ENCODE data around the gene POLD3.

POLD3 gene

GRCh38 chr11:74572349-74572748, 20.0 kb upstream of the POLD3 start:
- TF ChIP-seq CSRNP3 (CRISPR knock-in tag; IDR thresholded peaks at IDR 0.05) (no peak), ZFP3 (CRISPR knock-in tag; IDR thresholded peaks at IDR 0.05) (no peak), TSHZ2 (CRISPR knock-in tag; IDR thresholded peaks at IDR 0.05) (no peak), CREB5 (CRISPR knock-in tag; IDR thresholded peaks at IDR 0.05; ENCODE audit: low read depth) (no peak), ZNF8 (CRISPR knock-in tag; IDR thresholded peaks at IDR 0.05) (no peak), BACH2 (CRISPR knock-in tag; IDR thresholded peaks at IDR 0.05; ENCODE audit: borderline replicate concordance) (no peak), TOX (CRISPR knock-in tag; IDR thresholded peaks at IDR 0.05; ENCODE audit: borderline replicate concordance) (no peak), CSDC2 (CRISPR knock-in tag; IDR thresholded peaks at IDR 0.05) (no peak), ZFP30 (CRISPR knock-in tag; IDR thresholded peaks at IDR 0.05) (no peak), ZNF565 (CRISPR knock-in tag; conservative IDR thresholded peaks at IDR 0.05; ENCODE audit: low read depth) (no peak), GLIS3 (CRISPR knock-in tag; IDR thresholded peaks at IDR 0.05) (no peak), RARB (CRISPR knock-in tag; IDR thresholded peaks at IDR 0.05) (no peak)
- no peak for ATAC-seq

- TF ChIP-seq PPARA (CRISPR knock-in tag; IDR thresholded peaks at IDR 0.05; ENCODE audit: borderline replicate concordance), result no peak
- no peak for TF ChIP-seq GLIS3 (CRISPR knock-in tag; IDR thresholded peaks at IDR 0.05)
- no peak for TF ChIP-seq ZNF8 (CRISPR knock-in tag; IDR thresholded peaks at IDR 0.05)
- no peak for TF ChIP-seq BACH2 (CRISPR knock-in tag; IDR thresholded peaks at IDR 0.05; ENCODE audit: borderline replicate concordance)
- TF ChIP-seq ESRRG (CRISPR knock-in tag; IDR thresholded peaks at IDR 0.05), result no peak
- TF ChIP-seq TOX (CRISPR knock-in tag; IDR thresholded peaks at IDR 0.05; ENCODE audit: borderline replicate concordance), result no peak
- no peak for TF ChIP-seq CSDC2 (CRISPR knock-in tag; IDR thresholded peaks at IDR 0.05)
- TF ChIP-seq ZFP30 (CRISPR knock-in tag; IDR thresholded peaks at IDR 0.05), result no peak
- TF ChIP-seq ZFP3 (CRISPR knock-in tag; IDR thresholded peaks at IDR 0.05), result no peak
- TF ChIP-seq ZNF565 (CRISPR knock-in tag; conservative IDR thresholded peaks at IDR 0.05; ENCODE audit: low read depth), result no peak
- TF ChIP-seq SNAI2 (CRISPR knock-in tag; IDR thresholded peaks at IDR 0.05), result no peak
- TF ChIP-seq ISL1 (CRISPR knock-in tag; IDR thresholded peaks at IDR 0.05), result no peak
- no peak for TF ChIP-seq CREB5 (CRISPR knock-in tag; IDR thresholded peaks at IDR 0.05; ENCODE audit: low read depth)
- no peak for TF ChIP-seq TSHZ2 (CRISPR knock-in tag; IDR thresholded peaks at IDR 0.05)
- ATAC-seq, result no peak
These were observed 17.8 kb upstream of the POLD3 start for GRCh38 chr11:74574563-74574962.

- ATAC-seq, result no peak
- no peak for TF ChIP-seq ZC3H10 (CRISPR knock-in tag; IDR thresholded peaks at IDR 0.05)
- TF ChIP-seq TOX (CRISPR knock-in tag; IDR thresholded peaks at IDR 0.05; ENCODE audit: borderline replicate concordance), result no peak
- TF ChIP-seq PATZ1 (CRISPR knock-in tag; IDR thresholded peaks at IDR 0.05; ENCODE audit: borderline replicate concordance), result no peak
- no peak for TF ChIP-seq BACH2 (CRISPR knock-in tag; IDR thresholded peaks at IDR 0.05; ENCODE audit: borderline replicate concordance)
- no peak for TF ChIP-seq GLIS3 (CRISPR knock-in tag; IDR thresholded peaks at IDR 0.05)
- TF ChIP-seq CSRNP3 (CRISPR knock-in tag; IDR thresholded peaks at IDR 0.05), result no peak
- TF ChIP-seq ISL1 (CRISPR knock-in tag; IDR thresholded peaks at IDR 0.05), result no peak
- TF ChIP-seq CSDC2 (CRISPR knock-in tag; IDR thresholded peaks at IDR 0.05), result no peak
- no peak for TF ChIP-seq TCF4 (CRISPR knock-in tag; IDR thresholded peaks at IDR 0.05; ENCODE audit: borderline replicate concordance)
- TF ChIP-seq PPARA (CRISPR knock-in tag; IDR thresholded peaks at IDR 0.05; ENCODE audit: borderline replicate concordance), result no peak
- no peak for TF ChIP-seq OSR1 (CRISPR knock-in tag; IDR thresholded peaks at IDR 0.05)
These were observed 16.4 kb upstream of the POLD3 start for GRCh38 chr11:74575999-74576398.
